B cell (primary cell): Measurements from ENCODE around the gene CASK. TPM values are rescaled to one million over a fixed set of nuclear protein-coding genes. Genes with fewer than 3 reads are reported as not detected.

Experiments
- ATAC-seq: fragments of 200-7000 bp; cut with Tn5 transposase; one replicate; pipeline ENCODE4 v1.10.0; 2021; ENCODE audit warnings: low read depth, mild to moderate bottlenecking, moderate number of reproducible peaks, moderate library complexity
- CTCF ChIA-PET: fragments of 350-600 bp; sonication (Branson Sonifier 250); formaldehyde crosslinking; loops from one replicate; lab custom pipeline; 2021; ENCODE audit warnings: antibody characterized with exemption, inconsistent platforms; lab: Charles Lee
- POLR2A ChIA-PET: fragments of 350-600 bp; sonication (Branson Sonifier 250); formaldehyde crosslinking; loops from one replicate; lab custom pipeline; 2021; ENCODE audit warnings: antibody characterized with exemption; lab: Charles Lee
- DNase-seq: peaks from one replicate; pipeline ENCODE4 v3.0.0; 2013
- H2AFZ ChIP-seq: 2 replicates; pipeline ENCODE4 v1.6.1; 2012; ENCODE audit warnings: mild to moderate bottlenecking, low read depth, low read length; ENCODE audit not compliant: insufficient read depth, poor library complexity, severe bottlenecking
- H3K27ac ChIP-seq, 2 donors: 1 replicate in 1 of 2; 2 replicates in 1 of 2; pipeline ENCODE4 v1.5.1; 2012 to 2013; ENCODE audit warnings: low read length in 2 of 2, mild to moderate bottlenecking in 2 of 2, moderate library complexity in 1 of 2
- H3K27me3 ChIP-seq, 4 experiments: fragments of 200-600 bp in 1 of 4; sonication (generic) in 1 of 4; replicated peaks in 1 of 4; 1 replicate in 2 of 4; 2 replicates in 2 of 4; pipeline versions ENCODE4 v1.6.1 to v1.7.0; 2013 to 2016; ENCODE audit warnings: low read length in 3 of 4, mild to moderate bottlenecking in 2 of 4, mixed read lengths in 1 of 4, moderate library complexity in 1 of 4; ENCODE audit not compliant: insufficient read depth in 4 of 4, control insufficient read depth in 3 of 4; ENCODE audit errors: control extremely low read depth in 1 of 4
- H3K36me3 ChIP-seq, 2 experiments: replicated peaks in 1 of 2; 1 replicate in 1 of 2; 2 replicates in 1 of 2; pipeline versions ENCODE4 v1.6.1 to v1.7.1; 2013; ENCODE audit warnings: low read length in 1 of 2; ENCODE audit not compliant: insufficient read depth in 2 of 2, control insufficient read depth in 1 of 2; ENCODE audit errors: control extremely low read depth in 1 of 2, extremely low read depth in 1 of 2
- H3K4me1 ChIP-seq, 2 donors: fragments of 200-600 bp in 1 of 2; sonication (generic) in 1 of 2; 1 replicate in 1 of 2; 2 replicates in 1 of 2; pipeline versions ENCODE4 v1.5.1 to v1.6.1; 2013 to 2017; ENCODE audit warnings: low read length in 2 of 2; ENCODE audit not compliant: control insufficient read depth in 2 of 2, insufficient read depth in 2 of 2
- H3K4me2 ChIP-seq: replicated peaks from 2 replicates; pipeline ENCODE3; 2012; ENCODE audit warnings: mild to moderate bottlenecking, low read depth, low read length; ENCODE audit not compliant: poor library complexity, severe bottlenecking
- H3K4me3 ChIP-seq, 5 experiments: fragments of 200-600 bp in 1 of 5; sonication (generic) in 1 of 5; 1 replicate in 3 of 5; 2 replicates in 2 of 5; pipeline versions ENCODE4 v1.5.1 to v1.7.0; 2011 to 2016; ENCODE audit warnings: low read length in 4 of 5, mild to moderate bottlenecking in 4 of 5, low read depth in 2 of 5, control low read depth in 1 of 5, moderate library complexity in 1 of 5; ENCODE audit not compliant: insufficient read depth in 1 of 5; ENCODE audit errors: control extremely low read depth in 1 of 5, extremely low read depth in 1 of 5
- H3K79me2 ChIP-seq: fragments of 200-600 bp; sonication (generic); one replicate; pipeline ENCODE4 v1.6.0; 2016; ENCODE audit warnings: low read length; ENCODE audit not compliant: control insufficient read depth, insufficient read depth
- H3K9ac ChIP-seq: fragments of 200-600 bp; sonication (generic); 2 replicates; pipeline ENCODE4 v1.6.1; 2017; ENCODE audit warnings: mild to moderate bottlenecking, low read length, moderate library complexity
- H3K9me3 ChIP-seq, 3 donors: one replicate each; pipeline versions ENCODE4 v1.6.1 to v1.7.1; 2013; ENCODE audit warnings: low read length in 2 of 3; ENCODE audit not compliant: control insufficient read depth in 2 of 3, insufficient read depth in 1 of 3; ENCODE audit errors: control extremely low read depth in 1 of 3
- H4K20me1 ChIP-seq: 2 replicates; pipeline ENCODE4 v1.6.0; 2012; ENCODE audit warnings: mild to moderate bottlenecking, low read length; ENCODE audit not compliant: insufficient read depth, control insufficient read depth, poor library complexity, severe bottlenecking
- H3K27ac Mint-ChIP-seq: one replicate; pipeline ENCODE4 v1.8.0; 2021; ENCODE audit warnings: mixed read lengths
- H3K27me3 Mint-ChIP-seq: one replicate; pipeline ENCODE4 v1.8.0; 2021; ENCODE audit warnings: mixed read lengths
- H3K4me1 Mint-ChIP-seq: one replicate; pipeline ENCODE4 v1.8.0; 2021; ENCODE audit warnings: mixed read lengths
- H3K4me3 Mint-ChIP-seq: one replicate; pipeline ENCODE4 v1.8.0; 2021; ENCODE audit warnings: mixed read lengths
- H3K9me3 Mint-ChIP-seq: one replicate; pipeline ENCODE4 v1.8.0; 2022; ENCODE audit warnings: mixed read lengths; ENCODE audit not compliant: insufficient read depth
- EZH2 ChIP-seq: IDR thresholded peaks from 2 replicates; pipeline ENCODE4 v1.6.1; 2012; ENCODE audit warnings: borderline replicate concordance, low read depth, mild to moderate bottlenecking, moderate library complexity, low read length; ENCODE audit not compliant: insufficient read depth, poor library complexity, severe bottlenecking
- WGBS: methylation state at CpG from one replicate; pipeline ENCODE4 v1.1.5; 2013; ENCODE audit warnings: missing lambda C conversion rate; ENCODE audit not compliant: insufficient coverage; 5-methylcytosine and 5-hydroxymethylcytosine counted together
- intact Hi-C: fragments of 100-400 bp; cut with micrococcal nuclease; formaldehyde crosslinking; loops from one replicate; pipeline ENCODE4 v1.10.0; 2022
- polyA plus RNA-seq: library from polyadenylated mRNA; depleted of rRNA; stranded (reverse); fragments of >200 nt; gene quantifications from 2 replicates; pipeline ENCODE4 v1.2.3, GENCODE V29; 2012
- total RNA-seq, 2 donors: library from RNA; stranded (reverse); fragments of 120-200 nt in 1 of 2; gene quantifications; 1 replicate in 1 of 2; 2 replicates in 1 of 2; pipeline versions ENCODE4 v1.2.3 to v1.2.4, GENCODE V29; 2013 to 2022
- TF ChIP-seq, protein P1 (sequence below): fragments of 200-600 bp; IDR thresholded peaks from one replicate; pipeline ENCODE4 v1.8.0; 2022; ENCODE audit warnings: antibody characterized with exemption, mild to moderate bottlenecking

Gene CASK
- total and polyA plus RNA-seq, 2 donors (not counting 1 experiment from before 2014, with no cell fraction given) = 14.2 to 50.4 TPM

DNA sequence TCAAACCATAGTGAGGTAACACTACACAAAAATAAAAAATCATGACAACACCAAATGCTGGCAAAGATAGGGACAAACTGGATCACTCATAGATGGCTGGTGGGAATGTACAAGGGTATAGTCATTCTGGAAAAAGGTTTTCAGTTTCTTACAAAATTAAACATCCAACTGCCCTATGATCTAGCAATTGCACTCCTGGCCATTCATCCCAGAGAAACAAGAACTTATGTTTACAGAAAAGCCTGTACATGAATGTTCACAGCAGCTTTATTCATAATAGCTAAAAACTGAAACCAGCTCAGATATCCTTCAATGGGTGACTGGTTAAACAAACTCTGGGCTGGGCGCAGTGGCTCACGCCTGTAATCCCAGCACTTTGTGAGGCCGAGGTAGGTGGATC lies 432.9 kb downstream of the CASK start:
- no peaks in the 10 kb centered on the region for H3K9me3 ChIP-seq
- no peak for TF ChIP-seq EZH2
- TF ChIP-seq, protein P1, sequence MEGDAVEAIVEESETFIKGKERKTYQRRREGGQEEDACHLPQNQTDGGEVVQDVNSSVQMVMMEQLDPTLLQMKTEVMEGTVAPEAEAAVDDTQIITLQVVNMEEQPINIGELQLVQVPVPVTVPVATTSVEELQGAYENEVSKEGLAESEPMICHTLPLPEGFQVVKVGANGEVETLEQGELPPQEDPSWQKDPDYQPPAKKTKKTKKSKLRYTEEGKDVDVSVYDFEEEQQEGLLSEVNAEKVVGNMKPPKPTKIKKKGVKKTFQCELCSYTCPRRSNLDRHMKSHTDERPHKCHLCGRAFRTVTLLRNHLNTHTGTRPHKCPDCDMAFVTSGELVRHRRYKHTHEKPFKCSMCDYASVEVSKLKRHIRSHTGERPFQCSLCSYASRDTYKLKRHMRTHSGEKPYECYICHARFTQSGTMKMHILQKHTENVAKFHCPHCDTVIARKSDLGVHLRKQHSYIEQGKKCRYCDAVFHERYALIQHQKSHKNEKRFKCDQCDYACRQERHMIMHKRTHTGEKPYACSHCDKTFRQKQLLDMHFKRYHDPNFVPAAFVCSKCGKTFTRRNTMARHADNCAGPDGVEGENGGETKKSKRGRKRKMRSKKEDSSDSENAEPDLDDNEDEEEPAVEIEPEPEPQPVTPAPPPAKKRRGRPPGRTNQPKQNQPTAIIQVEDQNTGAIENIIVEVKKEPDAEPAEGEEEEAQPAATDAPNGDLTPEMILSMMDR = no peak
- H3K79me2 ChIP-seq = no peaks in the 10 kb centered on the region
- ChIA-PET POLR2A (no interaction called here), CTCF (no interaction called here)
- H3K27me3 Mint-ChIP-seq = no peaks in the 10 kb centered on the region
- no peaks in the 10 kb centered on the region for H4K20me1 ChIP-seq
- H3K4me1 ChIP-seq = no peaks in the 10 kb centered on the region
- H3K9me3 Mint-ChIP-seq = peaks cover 2% of the 10 kb centered on the region
- ATAC-seq (no peak), DNase-seq (no peak)
- H3K27ac Mint-ChIP-seq = no peak overlapping the region
- H3K4me1 Mint-ChIP-seq = peaks cover 6% of the 10 kb centered on the region
- intact Hi-C loops = no loop called here
- no peak overlapping the region for H2AFZ ChIP-seq
- H3K4me2 ChIP-seq = no peak overlapping the region
- H3K9ac ChIP-seq = no peak overlapping the region
- H3K4me3 ChIP-seq = no peak overlapping the region
- H3K27me3 ChIP-seq = no peaks in the 10 kb centered on the region
- H3K4me3 Mint-ChIP-seq = no peak overlapping the region
- H3K27ac ChIP-seq = no peak overlapping the region
- 80% methylated on average over 1 of the region's 3 CpGs for WGBS
- no peaks in the 10 kb centered on the region for H3K36me3 ChIP-seq

DNA sequence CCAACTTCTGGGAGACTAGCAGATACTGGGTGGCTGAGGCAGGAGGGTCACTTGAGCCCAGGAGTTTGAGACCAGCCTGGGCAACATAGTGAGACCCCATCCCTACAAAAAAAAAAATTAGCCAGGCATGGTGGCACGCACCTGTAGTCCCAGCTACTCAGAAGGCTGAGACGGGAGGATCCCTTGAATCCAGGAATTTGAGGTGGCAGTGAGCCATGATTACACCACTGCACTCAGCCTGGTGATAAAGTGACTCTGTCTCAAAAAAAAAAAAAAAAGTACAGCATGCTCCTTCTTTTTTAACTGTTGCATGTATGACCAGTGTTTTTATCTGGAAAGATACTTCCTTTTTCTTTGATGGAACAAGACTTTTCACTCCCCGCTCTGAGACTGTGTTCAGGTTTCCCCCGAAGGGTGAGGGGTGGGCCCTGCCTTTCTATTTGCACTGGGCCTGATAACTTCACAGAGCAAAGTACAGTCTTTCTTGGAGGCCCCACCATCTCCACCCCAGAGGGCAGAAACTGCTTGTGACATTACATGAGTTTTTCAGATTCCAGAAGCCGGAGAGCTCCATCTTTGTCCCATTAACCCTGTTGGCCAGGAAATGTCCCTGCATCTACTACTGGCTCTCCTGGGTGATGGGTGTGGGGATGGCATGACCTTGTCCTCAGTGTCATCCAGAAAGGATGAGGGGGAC lies 441.1 kb downstream of the CASK start:
- Mint-ChIP-seq H3K27me3 (no peaks in the 10 kb centered on the region), H3K4me1 (no peaks in the 10 kb centered on the region), H3K4me3 (no peak overlapping the region), H3K9me3 (peaks cover under 1% of the 10 kb centered on the region), H3K27ac (no peak overlapping the region)
- Histone ChIP-seq H3K79me2 (no peaks in the 10 kb centered on the region), H3K9ac (no peak overlapping the region), H3K4me1 (no peaks in the 10 kb centered on the region), H3K4me2 (no peak overlapping the region), H3K27ac (no peak overlapping the region), H2AFZ (no peak overlapping the region), H3K36me3 (no peaks in the 10 kb centered on the region), H3K27me3 (no peaks in the 10 kb centered on the region), H4K20me1 (no peaks in the 10 kb centered on the region), H3K4me3 (no peak overlapping the region), H3K9me3 (peaks cover 0 to 3% (median 0%) of the 10 kb centered on the region in 3 donors)
- ATAC-seq (no peak), DNase-seq (no peak)
- TF ChIP-seq, protein P1 = no peak
- TF ChIP-seq EZH2 = no peak
- ChIA-PET CTCF (no interaction called here), POLR2A (no interaction called here)
- intact Hi-C loops = no loop called here
- no CpG with 5 or more reads among the region's 5 CpGs for WGBS
